Vagina (tissue), 2 donors: Measurements from ENCODE around the gene ASB10. TPM values are rescaled to one million over a fixed set of nuclear protein-coding genes. Genes with fewer than 3 reads are reported as not detected.
A peak's percentile ranks its signal among the peaks of the same experiment; 100 is the strongest.

Source experiments
- DNase-seq, 2 donors: peaks; one replicate each; pipeline ENCODE4 v3.0.0-alpha.2; 2017; ENCODE audit errors: extremely low spot score in 2 of 2
- H3K27ac ChIP-seq: fragments of 200-600 bp; sonication (generic); one replicate; pipeline ENCODE4 v1.5.1; 2019
- H3K27me3 ChIP-seq: fragments of 200-600 bp; sonication (generic); one replicate; pipeline ENCODE4 v1.5.1; 2019
- H3K36me3 ChIP-seq, 2 donors: fragments of 200-600 bp; sonication (generic); one replicate each; pipeline ENCODE4 v1.5.1; 2017 to 2019
- H3K4me1 ChIP-seq: fragments of 200-600 bp; sonication (generic); one replicate; pipeline ENCODE4 v1.5.1; 2019
- H3K4me3 ChIP-seq, 2 donors: fragments of 200-600 bp; sonication (generic); 1 replicate in 1 of 2; 2 replicates in 1 of 2; pipeline ENCODE4 v1.5.1; 2016 to 2019
- H3K9me3 ChIP-seq: fragments of 200-600 bp; sonication (generic); one replicate; pipeline ENCODE4 v1.5.1; 2019
- POLR2A ChIP-seq, 2 donors: fragments of 450-650 bp; IDR thresholded peaks; one replicate each; pipeline ENCODE4 v1.6.1; 2017; ENCODE audit warnings: antibody characterized with exemption in 2 of 2, mild to moderate bottlenecking in 2 of 2, moderate library complexity in 2 of 2
- POLR2AphosphoS5 ChIP-seq, 2 donors: sonication (generic); formaldehyde crosslinking; IDR thresholded peaks; one replicate each; pipeline ENCODE4 v1.9.0; 2017; ENCODE audit warnings: antibody characterized with exemption in 2 of 2, mild to moderate bottlenecking in 2 of 2, low read depth in 1 of 2; ENCODE audit not compliant: insufficient read depth in 1 of 2
- intact Hi-C: fragments of 100-400 bp; cut with DNase I; formaldehyde crosslinking; loops from one replicate; pipeline ENCODE4 v1.15.1; 2023
- total RNA-seq: library from RNA; depleted of rRNA; stranded (reverse); fragments of >200 nt; gene quantifications from one replicate; pipeline ENCODE4 v1.2.3, GENCODE V29; 2016
- TF ChIP-seq, protein P1 (sequence below), 3 experiments: fragments of 450-650 bp in 2 of 3; fragments of 200-600 bp in 1 of 3; sonication (generic) in 1 of 3; IDR thresholded peaks; one replicate each; pipeline ENCODE4 v1.5.1; 2017 to 2019; ENCODE audit warnings: antibody characterized with exemption in 3 of 3, mild to moderate bottlenecking in 2 of 3, moderate library complexity in 2 of 3

ASB10 gene
- total RNA-seq, 1 donor from 2014 or later, result not detected

DNA sequence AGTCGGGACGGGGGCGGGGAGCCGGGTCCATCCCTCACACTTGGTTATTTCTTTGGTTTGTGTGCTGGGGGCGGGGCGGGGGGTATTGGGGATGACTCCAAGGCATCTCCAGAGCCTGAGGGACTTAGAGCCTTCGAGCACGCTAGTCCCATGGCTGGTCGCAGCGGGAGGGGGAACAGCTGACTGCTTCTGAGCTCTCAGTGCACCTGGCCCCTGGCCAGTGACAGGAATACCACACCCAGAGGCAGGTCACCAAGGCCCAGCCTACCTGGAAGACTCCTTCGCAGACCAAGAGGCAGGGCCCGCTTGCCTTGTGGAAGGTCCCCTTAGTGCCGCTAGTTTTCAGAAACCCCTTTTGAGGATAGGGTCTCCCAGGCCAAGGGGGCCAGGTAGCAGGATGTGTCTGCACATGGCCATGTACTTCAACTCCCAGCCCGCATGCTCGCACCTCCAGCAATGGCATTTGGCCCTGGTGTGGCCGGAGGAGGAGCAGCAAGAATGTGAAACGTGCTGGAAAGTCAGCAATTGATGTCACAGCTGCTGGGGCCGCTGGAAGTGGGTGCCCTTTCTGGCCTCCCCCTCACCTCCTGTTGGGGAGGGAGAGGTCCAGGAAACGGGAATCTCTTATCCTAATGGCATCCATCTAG is 60.4 kb downstream of the ASB10 start:
- Histone ChIP-seq H3K27me3 (no peaks in the 10 kb centered on the region), H3K27ac (peak overlapping the region; percentile 18), H3K36me3 (peaks cover 0 to 48% of the 10 kb centered on the region in 2 donors), H3K4me1 (peaks cover 32% of the 10 kb centered on the region), H3K9me3 (no peaks in the 10 kb centered on the region), H3K4me3 (no peak overlapping the region)
- no peak for DNase-seq
- TF ChIP-seq POLR2AphosphoS5 (IDR thresholded peaks at IDR 0.05; ENCODE audit: insufficient read depth in 1 of 2, low read depth in 1 of 2) (no peak), POLR2A (IDR thresholded peaks at IDR 0.05) (no peak)
- TF ChIP-seq, protein P1, sequence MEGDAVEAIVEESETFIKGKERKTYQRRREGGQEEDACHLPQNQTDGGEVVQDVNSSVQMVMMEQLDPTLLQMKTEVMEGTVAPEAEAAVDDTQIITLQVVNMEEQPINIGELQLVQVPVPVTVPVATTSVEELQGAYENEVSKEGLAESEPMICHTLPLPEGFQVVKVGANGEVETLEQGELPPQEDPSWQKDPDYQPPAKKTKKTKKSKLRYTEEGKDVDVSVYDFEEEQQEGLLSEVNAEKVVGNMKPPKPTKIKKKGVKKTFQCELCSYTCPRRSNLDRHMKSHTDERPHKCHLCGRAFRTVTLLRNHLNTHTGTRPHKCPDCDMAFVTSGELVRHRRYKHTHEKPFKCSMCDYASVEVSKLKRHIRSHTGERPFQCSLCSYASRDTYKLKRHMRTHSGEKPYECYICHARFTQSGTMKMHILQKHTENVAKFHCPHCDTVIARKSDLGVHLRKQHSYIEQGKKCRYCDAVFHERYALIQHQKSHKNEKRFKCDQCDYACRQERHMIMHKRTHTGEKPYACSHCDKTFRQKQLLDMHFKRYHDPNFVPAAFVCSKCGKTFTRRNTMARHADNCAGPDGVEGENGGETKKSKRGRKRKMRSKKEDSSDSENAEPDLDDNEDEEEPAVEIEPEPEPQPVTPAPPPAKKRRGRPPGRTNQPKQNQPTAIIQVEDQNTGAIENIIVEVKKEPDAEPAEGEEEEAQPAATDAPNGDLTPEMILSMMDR (IDR thresholded peaks at IDR 0.05), result no peak
- intact Hi-C loops, result no loop called here

DNA sequence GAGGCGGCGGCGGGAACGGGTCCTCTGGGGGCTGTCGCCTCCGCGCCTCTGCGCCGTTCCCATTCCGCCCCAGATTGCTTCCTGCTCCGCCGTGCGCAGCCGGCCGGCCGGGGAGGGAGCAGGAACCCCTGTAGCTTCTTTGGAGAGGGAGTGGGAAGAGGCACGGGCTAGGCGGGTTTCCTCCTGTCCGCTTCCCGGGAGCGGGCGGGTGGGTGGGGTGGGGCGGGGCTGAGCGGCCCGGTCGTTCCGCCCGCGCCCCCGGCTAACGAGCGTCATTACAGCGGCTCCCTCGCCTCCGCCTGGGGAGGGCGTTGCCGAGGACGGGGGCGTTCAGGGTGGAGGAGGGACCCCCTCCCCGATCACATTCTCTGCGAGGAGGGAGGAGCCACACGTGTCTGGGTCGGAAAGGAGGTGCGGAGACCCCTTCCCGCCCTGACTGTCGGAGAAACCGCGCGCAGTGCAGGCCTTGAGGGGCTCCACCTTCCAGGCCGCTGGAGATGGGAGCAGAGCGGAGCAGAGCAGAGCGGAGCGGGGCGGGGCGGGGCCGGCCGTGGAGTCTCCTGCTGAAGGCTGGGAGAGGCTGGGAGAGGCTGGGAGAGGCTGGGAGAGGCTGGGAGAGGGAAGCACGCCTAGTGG is 61.1 kb downstream of the ASB10 start:
- DNase-seq, result no peak
- H3K36me3 ChIP-seq, result peaks cover 0 to 51% of the 10 kb centered on the region in 2 donors
- peaks cover 32% of the 10 kb centered on the region for H3K4me1 ChIP-seq
- H3K27ac ChIP-seq, result peak overlapping the region; percentile 18
- H3K9me3 ChIP-seq, result no peaks in the 10 kb centered on the region
- no peak for TF ChIP-seq POLR2A (IDR thresholded peaks at IDR 0.05)
- TF ChIP-seq, protein P1 (IDR thresholded peaks at IDR 0.05), result no peak
- TF ChIP-seq POLR2AphosphoS5 (IDR thresholded peaks at IDR 0.05; ENCODE audit: insufficient read depth in 1 of 2, low read depth in 1 of 2), result no peak
- no peaks in the 10 kb centered on the region for H3K27me3 ChIP-seq
- intact Hi-C loops, result no loop called here
- peak overlapping the region; percentile 34 to 44 for H3K4me3 ChIP-seq

Other genes starting within 250 kb of the ASB10 start
- gene KCNH2, start 208.9 kb downstream of the ASB10 start, total RNA-seq, result 6.4 TPM
- 22.8 TPM for gene NOS3, start 196.2 kb downstream of the ASB10 start, total RNA-seq
- gene ATG9B, start 162.8 kb downstream of the ASB10 start, total RNA-seq, result 34.1 TPM
- gene ABCB8, start 158.8 kb downstream of the ASB10 start, total RNA-seq, result 38.3 TPM
- 3.7 TPM for gene ASIC3, start 138.7 kb downstream of the ASB10 start, total RNA-seq
- gene CDK5, start 129.4 kb downstream of the ASB10 start, total RNA-seq, result 4.2 TPM
- 66.5 TPM for gene SLC4A2, start 127.7 kb downstream of the ASB10 start, total RNA-seq
- 60.2 TPM for gene FASTK, start 106.4 kb downstream of the ASB10 start, total RNA-seq
- gene TMUB1, start 103.8 kb downstream of the ASB10 start, total RNA-seq, result 40.3 TPM
- gene AGAP3, start 100.8 kb downstream of the ASB10 start, total RNA-seq, result 98.2 TPM
- not detected for gene GBX1, start 19.6 kb downstream of the ASB10 start, total RNA-seq
- gene H2BK1, start 23.2 kb upstream of the ASB10 start, total RNA-seq, result not detected
- gene ABCF2, start 40.0 kb upstream of the ASB10 start, total RNA-seq, result 25.3 TPM
- 28.0 TPM for gene CHPF2, start 45.2 kb upstream of the ASB10 start, total RNA-seq
- 39.8 TPM for gene SMARCD3, start 61.4 kb upstream of the ASB10 start, total RNA-seq
- 46.2 TPM for gene NUB1, start 154.6 kb upstream of the ASB10 start, total RNA-seq
- 19.4 TPM for gene WDR86, start 222.8 kb upstream of the ASB10 start, total RNA-seq